C4-2B (cell line): ENCODE measurements around the gene GOLGA1.
A peak's percentile ranks its signal among the peaks of the same experiment; 100 is the strongest.

Source experiments
- ZFX ChIP-seq: fragments of 450-650 bp; IDR thresholded peaks from 2 replicates; pipeline ENCODE4 v1.6.1; 2017
- TF ChIP-seq, protein P1 (sequence below): fragments of 450-650 bp; conservative IDR thresholded peaks from 2 replicates; pipeline ENCODE4 v1.5.1; 2017; ENCODE audit warnings: mild to moderate bottlenecking

- TF ChIP-seq, protein P1, sequence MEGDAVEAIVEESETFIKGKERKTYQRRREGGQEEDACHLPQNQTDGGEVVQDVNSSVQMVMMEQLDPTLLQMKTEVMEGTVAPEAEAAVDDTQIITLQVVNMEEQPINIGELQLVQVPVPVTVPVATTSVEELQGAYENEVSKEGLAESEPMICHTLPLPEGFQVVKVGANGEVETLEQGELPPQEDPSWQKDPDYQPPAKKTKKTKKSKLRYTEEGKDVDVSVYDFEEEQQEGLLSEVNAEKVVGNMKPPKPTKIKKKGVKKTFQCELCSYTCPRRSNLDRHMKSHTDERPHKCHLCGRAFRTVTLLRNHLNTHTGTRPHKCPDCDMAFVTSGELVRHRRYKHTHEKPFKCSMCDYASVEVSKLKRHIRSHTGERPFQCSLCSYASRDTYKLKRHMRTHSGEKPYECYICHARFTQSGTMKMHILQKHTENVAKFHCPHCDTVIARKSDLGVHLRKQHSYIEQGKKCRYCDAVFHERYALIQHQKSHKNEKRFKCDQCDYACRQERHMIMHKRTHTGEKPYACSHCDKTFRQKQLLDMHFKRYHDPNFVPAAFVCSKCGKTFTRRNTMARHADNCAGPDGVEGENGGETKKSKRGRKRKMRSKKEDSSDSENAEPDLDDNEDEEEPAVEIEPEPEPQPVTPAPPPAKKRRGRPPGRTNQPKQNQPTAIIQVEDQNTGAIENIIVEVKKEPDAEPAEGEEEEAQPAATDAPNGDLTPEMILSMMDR = peak; percentile 100
- no peak for TF ChIP-seq ZFX
Observed at GRCh38 chr9:124852829-124853531, 87.9 kb downstream of the GOLGA1 start, which contains the start of gene WDR38.
